Neural cell (in vitro differentiated cells): ENCODE data around the gene ACTRT2. TPM values are rescaled to one million over a fixed set of nuclear protein-coding genes. Genes with fewer than 3 reads are reported as not detected.

Experiments used
- H2AFZ ChIP-seq: fragments of 200-600, 300-800 bp; sonication (generic), shearing (Covaris generic); 2 replicates; pipeline ENCODE4 v1.6.0; 2014; ENCODE audit warnings: low read depth, mild to moderate bottlenecking, antibody characterized with exemption, low read length, moderate library complexity
- H3F3A ChIP-seq: fragments of 200-600 bp; shearing (Covaris generic); 2 replicates; pipeline ENCODE4 v1.6.1; 2016; ENCODE audit warnings: mild to moderate bottlenecking, moderate library complexity, mixed read lengths, antibody characterized with exemption, low read length; ENCODE audit not compliant: insufficient read depth, poor library complexity, severe bottlenecking
- H3K27ac ChIP-seq: fragments of 200-600, 300-800 bp; sonication (generic), shearing (Covaris generic); 2 replicates; pipeline ENCODE4 v1.5.1; 2014; ENCODE audit warnings: mild to moderate bottlenecking, low read length, moderate library complexity
- H3K27me3 ChIP-seq: fragments of 300-800, 200-600 bp; sonication (generic), shearing (Covaris generic); 2 replicates; pipeline ENCODE4 v1.6.0; 2014; ENCODE audit warnings: mild to moderate bottlenecking, low read depth, low read length, moderate library complexity; ENCODE audit not compliant: insufficient read depth
- H3K36me3 ChIP-seq: fragments of 300-800, 200-600 bp; sonication (generic), shearing (Covaris generic); 2 replicates; pipeline ENCODE4 v1.5.1; 2014; ENCODE audit warnings: mild to moderate bottlenecking, antibody characterized with exemption, low read length, moderate library complexity; ENCODE audit not compliant: insufficient read depth
- H3K4me2 ChIP-seq: fragments of 300-800, 200-600 bp; sonication (generic), shearing (Covaris generic); 2 replicates; pipeline ENCODE4 v1.6.0; 2014; ENCODE audit warnings: mild to moderate bottlenecking, low read length
- H3K4me3 ChIP-seq: fragments of 300-800, 200-600 bp; sonication (generic), shearing (Covaris generic); 2 replicates; pipeline ENCODE4 v1.5.1; 2014; ENCODE audit warnings: mild to moderate bottlenecking, low read length, moderate library complexity
- H3K79me2 ChIP-seq: fragments of 200-600 bp; shearing (Covaris generic); replicated peaks from 2 replicates; pipeline ENCODE4 v1.6.0; 2014; ENCODE audit warnings: mild to moderate bottlenecking, low read length, moderate library complexity; ENCODE audit not compliant: insufficient read depth
- H3K9ac ChIP-seq: fragments of 300-800, 200-600 bp; sonication (generic), shearing (Covaris generic); 2 replicates; pipeline ENCODE4 v1.6.1; 2016; ENCODE audit warnings: mild to moderate bottlenecking, low read length, mixed read lengths
- H3K9me2 ChIP-seq: fragments of 200-600 bp; shearing (Covaris generic); 2 replicates; pipeline ENCODE4 v1.6.1; 2016; ENCODE audit warnings: mild to moderate bottlenecking, low read length, mixed read lengths; ENCODE audit not compliant: insufficient read depth
- H3K9me3 ChIP-seq: fragments of 200-600, 300-800 bp; sonication (generic), shearing (Covaris generic); 2 replicates; pipeline ENCODE4 v1.6.1; 2016; ENCODE audit warnings: mild to moderate bottlenecking, mixed run types, low read length, moderate library complexity, mixed read lengths
- H4K20me1 ChIP-seq: fragments of 200-600 bp; shearing (Covaris generic); 2 replicates; pipeline ENCODE4 v1.6.1; 2016; ENCODE audit warnings: mild to moderate bottlenecking, mixed run types; ENCODE audit not compliant: insufficient read depth
- CTCF ChIP-seq: fragments of 450-650 bp; IDR thresholded peaks from 2 replicates; pipeline ENCODE4 v1.5.1; 2014; ENCODE audit warnings: antibody characterized with exemption, mild to moderate bottlenecking, moderate library complexity; ENCODE audit not compliant: poor library complexity, severe bottlenecking
- EP300 ChIP-seq: fragments of 450-650 bp; conservative IDR thresholded peaks from 2 replicates; pipeline ENCODE4 v1.6.1; 2014; ENCODE audit warnings: antibody characterized with exemption, mild to moderate bottlenecking, moderate library complexity; ENCODE audit not compliant: poor library complexity, severe bottlenecking
- EZH2 ChIP-seq: fragments of 200-600, 300-800 bp; shearing (Covaris generic), sonication (generic); IDR thresholded peaks from 2 replicates; pipeline ENCODE4 v1.6.1; 2014; ENCODE audit warnings: antibody characterized with exemption, low read length, borderline replicate concordance, mild to moderate bottlenecking; ENCODE audit not compliant: insufficient read depth, poor library complexity, severe bottlenecking
- MXI1 ChIP-seq: fragments of 450-650 bp; conservative IDR thresholded peaks from 2 replicates; pipeline ENCODE4 v1.6.1; 2014; ENCODE audit warnings: antibody characterized with exemption, mild to moderate bottlenecking; ENCODE audit not compliant: poor library complexity, severe bottlenecking
- POLR2AphosphoS5 ChIP-seq: IDR thresholded peaks from 2 replicates; pipeline ENCODE4 v1.6.1; 2012
- RAD21 ChIP-seq: fragments of 450-650 bp; conservative IDR thresholded peaks from 2 replicates; pipeline ENCODE4 v1.6.1; 2014; ENCODE audit warnings: antibody characterized with exemption, mild to moderate bottlenecking, moderate library complexity
- REST ChIP-seq: IDR thresholded peaks from 2 replicates; pipeline ENCODE4 v1.6.1; 2012; ENCODE audit warnings: borderline replicate concordance
- SMC3 ChIP-seq: fragments of 450-650 bp; conservative IDR thresholded peaks from 2 replicates; pipeline ENCODE4 v1.6.1; 2014; ENCODE audit warnings: antibody characterized with exemption, mild to moderate bottlenecking, moderate library complexity; ENCODE audit not compliant: poor library complexity
- TAF1 ChIP-seq: IDR thresholded peaks from 2 replicates; pipeline ENCODE4 v1.6.1; 2012; ENCODE audit warnings: low read depth
- polyA plus RNA-seq: library from polyadenylated mRNA; depleted of rRNA; stranded (reverse); fragments of >200 nt; gene quantifications from 2 replicates; pipeline ENCODE4 v1.2.3, GENCODE V29; 2014

ACTRT2 gene
- polyA plus RNA-seq, 1 donor from 2014 or later = not detected

GRCh38 chr1:3002349-3003038, 18.8 kb upstream of the ACTRT2 start:
- Histone ChIP-seq H4K20me1 (no peaks in the 10 kb centered on the region), H3K9ac (no peak overlapping the region), H2AFZ (no peak overlapping the region), H3K79me2 (no peaks in the 10 kb centered on the region), H3K9me3 (peaks cover 4% of the 10 kb centered on the region), H3F3A (no peaks in the 10 kb centered on the region), H3K36me3 (no peaks in the 10 kb centered on the region), H3K27ac (no peak overlapping the region), H3K4me3 (no peak overlapping the region), H3K4me2 (no peak overlapping the region), H3K9me2 (no peaks in the 10 kb centered on the region), H3K27me3 (no peaks in the 10 kb centered on the region)
- TF ChIP-seq POLR2AphosphoS5 (no peak), REST (no peak), CTCF (no peak), RAD21 (no peak), EZH2 (no peak), MXI1 (no peak), SMC3 (no peak), EP300 (no peak), TAF1 (no peak)

- no peak overlapping the region for H3K9ac ChIP-seq
- peaks cover 10% of the 10 kb centered on the region for H3K9me3 ChIP-seq
Measured at GRCh38 chr1:3003039-3003940, 18.0 kb upstream of the ACTRT2 start.

More at GRCh38 chr1:3003039-3003940, 18.0 kb upstream of the ACTRT2 start:
- H2AFZ ChIP-seq = no peak overlapping the region
- no peaks in the 10 kb centered on the region for H3K27me3 ChIP-seq
- no peak overlapping the region for H3K4me2 ChIP-seq
- TF ChIP-seq TAF1 (no peak), SMC3 (no peak), EZH2 (no peak), RAD21 (no peak), CTCF (no peak), POLR2AphosphoS5 (no peak), EP300 (no peak)
- no peaks in the 10 kb centered on the region for H3K79me2 ChIP-seq
- H3F3A ChIP-seq = no peaks in the 10 kb centered on the region
- H4K20me1 ChIP-seq = no peaks in the 10 kb centered on the region
- H3K4me3 ChIP-seq = no peak overlapping the region
- no peaks in the 10 kb centered on the region for H3K9me2 ChIP-seq
- H3K36me3 ChIP-seq = no peaks in the 10 kb centered on the region
- H3K27ac ChIP-seq = no peak overlapping the region
